CD4-positive, alpha-beta memory T cell (primary cell): ENCODE results near the gene NKX2-2. TPM values are rescaled to one million over a fixed set of nuclear protein-coding genes. Genes with fewer than 3 reads are reported as not detected.

Source experiments
- CTCF ChIA-PET: fragments of 350-600 bp; sonication (Branson Sonifier 250); formaldehyde crosslinking; loops from one replicate; lab custom pipeline; 2021; ENCODE audit warnings: inconsistent platforms; ENCODE audit not compliant: partially characterized antibody; lab: Charles Lee
- POLR2A ChIA-PET: fragments of 350-600 bp; sonication (Branson Sonifier 250); formaldehyde crosslinking; loops from one replicate; lab custom pipeline; 2021; ENCODE audit not compliant: partially characterized antibody; lab: Charles Lee
- DNase-seq, 5 donors: peaks; one replicate each; pipeline versions ENCODE4 v3.0.0 to v3.0.0-alpha.2; 2020 to 2022; ENCODE audit warnings: mixed read lengths in 1 of 5
- H3K27ac ChIP-seq: one replicate; pipeline ENCODE4 v1.7.0; 2013; ENCODE audit warnings: low read depth, low read length
- H3K27me3 ChIP-seq: 2 replicates; pipeline ENCODE4 v1.7.0; 2013; ENCODE audit warnings: mild to moderate bottlenecking, low read length, moderate library complexity; ENCODE audit not compliant: insufficient read depth
- H3K36me3 ChIP-seq: 2 replicates; pipeline ENCODE4 v1.7.0; 2013; ENCODE audit warnings: mild to moderate bottlenecking, low read length, moderate library complexity; ENCODE audit not compliant: insufficient read depth
- H3K4me1 ChIP-seq: 2 replicates; pipeline ENCODE4 v1.7.0; 2013; ENCODE audit warnings: mild to moderate bottlenecking, low read length, moderate library complexity; ENCODE audit not compliant: insufficient read depth
- H3K4me3 ChIP-seq, 2 donors: one replicate each; pipeline ENCODE4 v1.7.0; 2013; ENCODE audit warnings: low read length in 2 of 2, mild to moderate bottlenecking in 1 of 2
- H3K9me3 ChIP-seq, 2 donors: one replicate each; pipeline ENCODE4 v1.7.0; 2013; ENCODE audit warnings: low read length in 2 of 2, control low read depth in 1 of 2; ENCODE audit not compliant: control insufficient read depth in 1 of 2
- H3K27ac Mint-ChIP-seq, 7 donors: one replicate each; pipeline ENCODE4 v1.8.0; 2020 to 2021; ENCODE audit warnings: mixed read lengths in 7 of 7, mild to moderate bottlenecking in 6 of 7, inconsistent platforms in 3 of 7, moderate library complexity in 3 of 7
- H3K27me3 Mint-ChIP-seq, 2 donors: one replicate each; pipeline ENCODE4 v1.8.0; 2020 to 2021; ENCODE audit warnings: mixed read lengths in 2 of 2
- H3K36me3 Mint-ChIP-seq, 2 donors: one replicate each; pipeline ENCODE4 v1.8.0; 2020 to 2021; ENCODE audit warnings: mixed read lengths in 2 of 2, inconsistent platforms in 1 of 2, mild to moderate bottlenecking in 1 of 2
- H3K4me1 Mint-ChIP-seq, 4 donors: one replicate each; pipeline ENCODE4 v1.8.0; 2020 to 2021; ENCODE audit warnings: mixed read lengths in 4 of 4, mild to moderate bottlenecking in 1 of 4
- H3K4me3 Mint-ChIP-seq, 8 donors: one replicate each; pipeline ENCODE4 v1.8.0; 2020 to 2021; ENCODE audit warnings: mixed read lengths in 8 of 8, mild to moderate bottlenecking in 7 of 8, moderate library complexity in 6 of 8, inconsistent platforms in 3 of 8
- H3K9me3 Mint-ChIP-seq, 8 donors: one replicate each; pipeline ENCODE4 v1.8.0; 2020 to 2021; ENCODE audit warnings: mixed read lengths in 8 of 8, mild to moderate bottlenecking in 5 of 8, inconsistent platforms in 3 of 8, moderate library complexity in 1 of 8
- intact Hi-C: fragments of 100-400 bp; cut with micrococcal nuclease; formaldehyde crosslinking; loops from one replicate; pipeline ENCODE4 v1.15.1; 2023
- polyA plus RNA-seq, 2 donors: library from polyadenylated mRNA; unstranded; fragments of 300-500 nt; fragmentation: Illumina TruSeq; gene quantifications; one replicate each; pipeline ENCODE4 v1.2.3, GENCODE V29; 2021
- total RNA-seq, 2 experiments: library from RNA; stranded (reverse); gene quantifications; one replicate each; pipeline ENCODE4 v1.2.3, GENCODE V29; 2021

Gene NKX2-2
- total and polyA plus RNA-seq, 4 experiments from 2014 or later = not detected

GRCh38 chr20:21523281-21523868, 9.5 kb upstream of the NKX2-2 start:
- ChIA-PET POLR2A (no interaction called here), CTCF (no interaction called here)
- Mint-ChIP-seq H3K9me3 (peaks cover 0 to 15% (median 0%) of the 10 kb centered on the region in 8 donors), H3K4me3 (peak overlapping the region in 7 of 8 donors; percentile 9 to 74 (median 38)), H3K27ac (peak overlapping the region in 2 of 7 donors; percentile 0 to 62), H3K4me1 (peaks cover 7 to 35% (median 16%) of the 10 kb centered on the region in 4 donors), H3K27me3 (peaks cover 60 to 68% of the 10 kb centered on the region in 2 donors), H3K36me3 (no peaks in the 10 kb centered on the region)
- peaks cover 28% of the 10 kb centered on the region for H3K4me1 ChIP-seq
- intact Hi-C loops = no loop called here
- no peaks in the 10 kb centered on the region for H3K9me3 ChIP-seq
- H3K4me3 ChIP-seq = no peak overlapping the region
- DNase-seq = no peak
- H3K36me3 ChIP-seq = no peaks in the 10 kb centered on the region
- H3K27me3 ChIP-seq = peaks cover 65% of the 10 kb centered on the region
- no peak overlapping the region for H3K27ac ChIP-seq

GRCh38 chr20:21522481-21523280, 8.8 kb upstream of the NKX2-2 start:
- no peak for DNase-seq
- H3K4me1 Mint-ChIP-seq = peaks cover 13 to 41% (median 22%) of the 10 kb centered on the region in 4 donors
- H3K27me3 Mint-ChIP-seq = peaks cover 67 to 74% of the 10 kb centered on the region in 2 donors
- peaks cover 0 to 15% (median 0%) of the 10 kb centered on the region in 8 donors for H3K9me3 Mint-ChIP-seq
- H3K4me1 ChIP-seq = peaks cover 35% of the 10 kb centered on the region
- H3K36me3 Mint-ChIP-seq = no peaks in the 10 kb centered on the region
- no peaks in the 10 kb centered on the region for H3K36me3 ChIP-seq
- peak overlapping the region in 2 of 7 donors; percentile 0 to 54 for H3K27ac Mint-ChIP-seq
- ChIA-PET POLR2A (interaction anchor here (0.6 kb wide), 1 partner anchor 34 kb away, joined by 3 read pairs; no protein-coding TSS in a partner anchor), CTCF (interaction anchor here (2.0 kb wide), 1 partner anchor 287 kb away, joined by 4 read pairs; no protein-coding TSS in a partner anchor)
- H3K9me3 ChIP-seq = no peaks in the 10 kb centered on the region
- peak overlapping the region; percentile 9 to 74 (median 45) for H3K4me3 Mint-ChIP-seq
- intact Hi-C loops = no loop called here
- peak overlapping the region in 1 of 2 donors; percentile 9 for H3K4me3 ChIP-seq
- peaks cover 72% of the 10 kb centered on the region for H3K27me3 ChIP-seq
- H3K27ac ChIP-seq = no peak overlapping the region

GRCh38 chr20:21521596-21522480, 8.0 kb upstream of the NKX2-2 start:
- H3K36me3 ChIP-seq = no peaks in the 10 kb centered on the region
- Mint-ChIP-seq H3K4me3 (peak overlapping the region in 3 of 8 donors; percentile 25 to 63 (median 60)), H3K36me3 (no peaks in the 10 kb centered on the region), H3K9me3 (peaks cover 0 to 15% (median 0%) of the 10 kb centered on the region in 8 donors), H3K27ac (peak overlapping the region in 3 of 7 donors; percentile 45 to 79 (median 72)), H3K4me1 (peaks cover 15 to 50% (median 27%) of the 10 kb centered on the region in 4 donors), H3K27me3 (peaks cover 72 to 76% of the 10 kb centered on the region in 2 donors)
- peaks cover 81% of the 10 kb centered on the region for H3K27me3 ChIP-seq
- ChIA-PET CTCF (interaction anchor here (1.2 to 2.2 kb wide), 3 partner anchors 8 to 286 kb away, joined by 4 to 9 read pairs (median 4); no protein-coding TSS in a partner anchor), POLR2A (interaction anchor here (0.6 kb wide), 1 partner anchor 35 kb away, joined by 3 read pairs; no protein-coding TSS in a partner anchor)
- no peak overlapping the region for H3K27ac ChIP-seq
- intact Hi-C loops = no loop called here
- H3K4me1 ChIP-seq = peaks cover 43% of the 10 kb centered on the region
- peak overlapping the region in 1 of 2 donors; percentile 9 for H3K4me3 ChIP-seq
- no peaks in the 10 kb centered on the region for H3K9me3 ChIP-seq
- DNase-seq = no peak

- no peaks in the 10 kb centered on the region for H3K9me3 ChIP-seq
- CTCF ChIA-PET = interaction anchor here (0.6 to 2.2 kb wide), 5 partner anchors 9 to 285 kb away, joined by 3 to 9 read pairs (median 4); no protein-coding TSS in a partner anchor
- no peak overlapping the region for H3K27ac ChIP-seq
- Mint-ChIP-seq H3K4me3 (peak overlapping the region in 6 of 8 donors; percentile 25 to 70 (median 52)), H3K27me3 (peaks cover 74 to 79% of the 10 kb centered on the region in 2 donors), H3K27ac (peak overlapping the region in 4 of 7 donors; percentile 45 to 83 (median 80)), H3K36me3 (no peaks in the 10 kb centered on the region), H3K9me3 (peaks cover 0 to 16% (median 0%) of the 10 kb centered on the region in 8 donors), H3K4me1 (peaks cover 16 to 59% (median 32%) of the 10 kb centered on the region in 4 donors)
- no peaks in the 10 kb centered on the region for H3K36me3 ChIP-seq
- no peak for DNase-seq
- H3K4me1 ChIP-seq = peaks cover 50% of the 10 kb centered on the region
- H3K4me3 ChIP-seq = no peak overlapping the region
- peaks cover 86% of the 10 kb centered on the region for H3K27me3 ChIP-seq
- intact Hi-C loops = no loop called here
- POLR2A ChIA-PET = no interaction called here
Measured at GRCh38 chr20:21520702-21521595, 7.1 kb upstream of the NKX2-2 start.

- CTCF ChIA-PET = interaction anchor here (0.9 to 2.4 kb wide), 2 partner anchors 284 to 661 kb away, joined by 3 to 12 read pairs; no protein-coding TSS in a partner anchor
- H3K4me3 Mint-ChIP-seq = peak overlapping the region in 2 of 8 donors; percentile 49 to 59
- no peaks in the 10 kb centered on the region for H3K36me3 Mint-ChIP-seq
- Histone ChIP-seq H3K27ac (no peak overlapping the region), H3K36me3 (no peaks in the 10 kb centered on the region), H3K27me3 (peaks cover 73% of the 10 kb centered on the region), H3K9me3 (no peaks in the 10 kb centered on the region), H3K4me1 (peaks cover 63% of the 10 kb centered on the region), H3K4me3 (no peak overlapping the region)
- POLR2A ChIA-PET = no interaction called here
- peak overlapping the region in 2 of 7 donors; percentile 16 to 80 for H3K27ac Mint-ChIP-seq
- intact Hi-C loops = loop anchor here (5.0 kb wide), 1 partner anchor 38 kb away; no protein-coding TSS in a partner anchor
- no peak for DNase-seq
- peaks cover 21 to 69% (median 40%) of the 10 kb centered on the region in 4 donors for H3K4me1 Mint-ChIP-seq
- H3K27me3 Mint-ChIP-seq = peaks cover 70% of the 10 kb centered on the region in 2 donors
- peaks cover 0 to 18% (median 0%) of the 10 kb centered on the region in 8 donors for H3K9me3 Mint-ChIP-seq
Measured at GRCh38 chr20:21519136-21519584, 5.3 kb upstream of the NKX2-2 start.
